Tibial nerve (tissue), 4 donors: Measurements from ENCODE around the gene ADH1C.

ENCODE experiments used
- CTCF ChIP-seq, 5 experiments: fragments of 200-600 bp in 3 of 5; fragments of 450-650 bp in 2 of 5; sonication (generic) in 3 of 5; IDR thresholded peaks; one replicate each; pipeline ENCODE4 v1.5.1; 2016 to 2019; ENCODE audit warnings: antibody characterized with exemption in 5 of 5, mild to moderate bottlenecking in 3 of 5, moderate library complexity in 2 of 5
- EP300 ChIP-seq, 2 donors: sonication (generic); formaldehyde crosslinking; IDR thresholded peaks; one replicate each; pipeline ENCODE4 v1.6.1; 2017; ENCODE audit warnings: antibody characterized with exemption in 2 of 2, mild to moderate bottlenecking in 1 of 2
- POLR2A ChIP-seq, 2 donors: fragments of 450-650 bp; IDR thresholded peaks; one replicate each; pipeline ENCODE4 v1.6.1; 2017; ENCODE audit warnings: antibody characterized with exemption in 2 of 2, mild to moderate bottlenecking in 2 of 2, moderate library complexity in 2 of 2

DNA sequence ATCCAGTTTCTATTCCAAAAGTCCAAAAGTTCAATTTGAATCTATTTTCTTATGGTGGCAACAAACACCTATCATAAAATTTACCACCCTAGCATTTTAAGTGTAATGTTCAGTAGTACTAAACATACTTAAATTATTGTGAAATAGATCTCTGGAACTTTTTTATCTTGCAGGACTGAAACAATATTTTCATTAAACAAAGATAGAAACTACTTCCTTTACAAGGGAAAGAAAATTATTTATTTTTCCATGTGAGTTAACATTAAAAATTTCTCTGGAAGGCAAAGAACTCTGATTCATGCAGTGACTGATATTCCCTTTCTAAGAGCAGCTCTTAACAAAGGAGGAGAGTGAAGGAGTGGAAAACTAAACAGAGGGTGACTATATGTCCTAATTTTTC lies 42.4 kb upstream of the ADH1C start:
- TF ChIP-seq CTCF (IDR thresholded peaks at IDR 0.05) (no peak), POLR2A (IDR thresholded peaks at IDR 0.05) (no peak), EP300 (IDR thresholded peaks at IDR 0.05) (no peak)
